ENCODE measurements around the gene FAM156A. TPM values are rescaled to one million over a fixed set of nuclear protein-coding genes. Genes with fewer than 3 reads are reported as not detected.
"Not testable (repeated sequence)": the region's sequence is repeated elsewhere in the genome, so short reads cannot be mapped to it uniquely, and the experiment has no call there.

Gene FAM156A
- total and polyA plus RNA-seq, 2 of the 4 experiments (the other 2 are of a cell fraction) = 7.5 to 39.2 TPM

DNA sequence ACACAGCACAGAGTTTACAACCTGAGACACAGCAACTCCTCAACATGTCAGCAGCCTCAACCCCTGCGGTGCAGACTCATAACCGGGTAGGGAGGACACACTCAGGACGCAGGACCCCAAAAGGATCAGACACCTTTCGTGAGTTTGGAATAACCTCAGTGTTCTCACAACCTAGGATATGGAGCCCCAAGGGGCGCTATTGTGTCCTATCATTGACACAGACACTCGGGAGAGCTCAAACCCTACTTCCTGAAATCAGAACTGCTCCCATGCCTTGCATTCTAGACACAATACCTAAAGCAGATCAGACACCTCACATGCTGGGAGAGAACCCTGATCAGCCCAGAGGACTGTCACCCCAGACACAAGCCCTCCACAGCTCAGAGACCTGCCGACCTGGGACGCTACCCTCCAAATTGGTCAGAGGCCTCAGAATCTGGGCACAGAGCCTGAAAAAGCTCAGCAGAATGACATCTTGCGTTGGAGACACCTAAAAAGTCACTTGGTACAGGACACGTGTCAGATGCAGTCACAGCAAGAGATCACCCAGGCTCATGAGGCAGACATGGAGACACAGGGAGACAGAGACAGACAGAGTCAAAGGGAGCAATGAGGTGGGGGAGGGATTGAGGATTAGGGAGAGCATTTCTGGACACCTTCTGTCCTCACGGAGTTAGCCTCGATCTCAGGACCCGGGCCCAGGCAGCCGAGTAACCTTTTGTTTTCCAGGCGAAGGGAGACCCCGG is 8.8 kb upstream of the FAM156A start:
- H3K4me1 ChIP-seq (ENCODE audit: control insufficient read depth, insufficient read depth, low read length); H2BK120ac ChIP-seq (ENCODE audit: low read depth, low read length); CTCF ChIA-PET; intact Hi-C loops (cut with micrococcal nuclease); in situ Hi-C loops (cut with MboI; ENCODE audit: low sequenced_read_pairs); H3K27ac ChIP-seq (ENCODE audit: insufficient read depth, low read length); H3K9me3 ChIP-seq (ENCODE audit: control insufficient read depth, insufficient read depth, low read length); H2BK5ac ChIP-seq (ENCODE audit: low read depth, low read length, poor library complexity, severe bottlenecking); H2AFZ ChIP-seq (replicated peaks; ENCODE audit: low read length, poor library complexity); H3K4me2 ChIP-seq (ENCODE audit: low read depth, low read length); H3K18ac ChIP-seq (ENCODE audit: low read depth, low read length); H4K20me1 ChIP-seq (ENCODE audit: insufficient read depth, low read length); POLR2A ChIA-PET (ENCODE audit: unreplicated experiment); H3K14ac ChIP-seq (replicated peaks; ENCODE audit: low read depth, low read length); H3K23ac ChIP-seq (ENCODE audit: low read depth, low read length); H4K5ac ChIP-seq (ENCODE audit: low read depth, low read length); H2AK9ac ChIP-seq (replicated peaks; ENCODE audit: low read depth, low read length, poor library complexity); H3K4ac ChIP-seq (ENCODE audit: low read depth, low read length); H2AK5ac ChIP-seq (ENCODE audit: low read depth, low read length); H3K27me3 ChIP-seq (ENCODE audit: control insufficient read depth, insufficient read depth, low read length); dilution Hi-C loops (cut with HindIII; ENCODE audit: low sequenced_read_pairs, unreplicated experiment); H2BK15ac ChIP-seq (ENCODE audit: low read depth, low read length); H3K79me1 ChIP-seq (ENCODE audit: low read depth in 1 of 2, low read length in 2 of 2); H3K4me3 ChIP-seq (ENCODE audit: insufficient read depth, low read depth, low read length); DNase-seq; H2BK20ac ChIP-seq (ENCODE audit: low read depth, low read length); H3K56ac ChIP-seq (ENCODE audit: extremely low read depth, insufficient read depth, low read length); H3K9me1 ChIP-seq (ENCODE audit: insufficient read depth, low read length); ATAC-seq (ENCODE audit: low read depth); H4K91ac ChIP-seq (ENCODE audit: insufficient read depth, low read depth, low read length); H4K8ac ChIP-seq (ENCODE audit: low read depth in 2 of 2, low read length in 2 of 2); H3K9ac ChIP-seq (ENCODE audit: low read depth, low read length); BruUV-seq (replicated peaks); H3K36me3 ChIP-seq (ENCODE audit: control insufficient read depth, insufficient read depth, low read length): not testable (repeated sequence)
- WGBS, 2 experiments (ENCODE audit: extremely low coverage in 2 of 2, insufficient read length in 1 of 2) = no CpG with 5 or more reads among the region's 16 CpGs

DNA sequence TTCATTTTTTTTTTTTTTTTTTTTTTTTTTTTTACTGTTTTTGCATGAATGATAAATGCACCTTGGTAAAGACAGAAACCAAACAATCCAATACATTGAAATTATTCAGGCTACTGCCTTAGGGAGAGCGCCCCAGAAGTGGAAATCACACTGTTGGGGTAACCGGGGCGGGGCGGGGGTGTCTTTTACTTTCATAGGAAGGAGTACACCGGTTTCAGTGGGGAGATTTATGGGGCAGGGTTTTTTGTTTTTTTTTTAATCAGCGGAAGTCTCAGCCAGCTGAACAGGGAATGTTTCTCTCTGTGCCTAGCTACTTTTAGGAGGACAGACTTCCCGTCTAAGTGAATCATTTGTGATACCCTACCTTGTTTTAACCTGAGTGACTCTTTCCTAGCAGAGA is 643 bp upstream of the FAM156A start:
- H3K4me3 ChIP-seq (ENCODE audit: insufficient read depth, low read depth, low read length); H3K9me1 ChIP-seq (ENCODE audit: insufficient read depth, low read length); POLR2A ChIA-PET (ENCODE audit: unreplicated experiment); H4K91ac ChIP-seq (ENCODE audit: insufficient read depth, low read depth, low read length); H3K9me3 ChIP-seq (ENCODE audit: control insufficient read depth, insufficient read depth, low read length); H4K20me1 ChIP-seq (ENCODE audit: insufficient read depth, low read length); H3K18ac ChIP-seq (ENCODE audit: low read depth, low read length); H3K4ac ChIP-seq (ENCODE audit: low read depth, low read length); CTCF ChIA-PET; H2BK5ac ChIP-seq (ENCODE audit: low read depth, low read length, poor library complexity, severe bottlenecking); H2BK15ac ChIP-seq (ENCODE audit: low read depth, low read length); H4K8ac ChIP-seq (ENCODE audit: low read depth in 2 of 2, low read length in 2 of 2); BruUV-seq (replicated peaks); H3K56ac ChIP-seq (ENCODE audit: extremely low read depth, insufficient read depth, low read length); ATAC-seq (ENCODE audit: low read depth); H2BK120ac ChIP-seq (ENCODE audit: low read depth, low read length); H2AK5ac ChIP-seq (ENCODE audit: low read depth, low read length); DNase-seq; H2AFZ ChIP-seq (replicated peaks; ENCODE audit: low read length, poor library complexity); in situ Hi-C loops (cut with MboI; ENCODE audit: low sequenced_read_pairs); dilution Hi-C loops (cut with HindIII; ENCODE audit: low sequenced_read_pairs, unreplicated experiment); H2BK20ac ChIP-seq (ENCODE audit: low read depth, low read length); H2AK9ac ChIP-seq (replicated peaks; ENCODE audit: low read depth, low read length, poor library complexity); H3K27ac ChIP-seq (ENCODE audit: insufficient read depth, low read length); H4K5ac ChIP-seq (ENCODE audit: low read depth, low read length); H3K4me1 ChIP-seq (ENCODE audit: control insufficient read depth, insufficient read depth, low read length); H3K79me1 ChIP-seq (ENCODE audit: low read depth in 1 of 2, low read length in 2 of 2); H3K27me3 ChIP-seq (ENCODE audit: control insufficient read depth, insufficient read depth, low read length); intact Hi-C loops (cut with micrococcal nuclease); H3K14ac ChIP-seq (replicated peaks; ENCODE audit: low read depth, low read length); H3K23ac ChIP-seq (ENCODE audit: low read depth, low read length); H3K36me3 ChIP-seq (ENCODE audit: control insufficient read depth, insufficient read depth, low read length); H3K9ac ChIP-seq (ENCODE audit: low read depth, low read length); H3K4me2 ChIP-seq (ENCODE audit: low read depth, low read length): not testable (repeated sequence)
- WGBS, 2 experiments (ENCODE audit: extremely low coverage in 2 of 2, insufficient read length in 1 of 2) = no CpG with 5 or more reads among the region's 7 CpGs

All from IMR-90 (cell line).